H9 (cell line): ENCODE measurements around the gene MT1A. TPM values are rescaled to one million over a fixed set of nuclear protein-coding genes. Genes with fewer than 3 reads are reported as not detected.

Source experiments
- DNase-seq: peaks from one replicate; pipeline ENCODE4 v3.0.0-alpha.2; 2017
- H2AFZ ChIP-seq: one replicate; pipeline ENCODE4 v1.6.1; 2013; ENCODE audit warnings: mild to moderate bottlenecking, low read length, control low read depth, moderate library complexity
- H2AK5ac ChIP-seq: 2 replicates; pipeline ENCODE4 v1.6.1; 2013; ENCODE audit warnings: low read length, control low read depth, mixed read lengths; ENCODE audit not compliant: insufficient read length
- H2BK120ac ChIP-seq: one replicate; pipeline ENCODE4 v1.6.1; 2013; ENCODE audit warnings: low read depth, mild to moderate bottlenecking, low read length, control low read depth, inconsistent platforms; ENCODE audit not compliant: poor library complexity, severe bottlenecking
- H2BK12ac ChIP-seq: 2 replicates; pipeline ENCODE4 v1.6.1; 2013; ENCODE audit warnings: low read length, control low read depth, mixed read lengths, low read depth; ENCODE audit not compliant: insufficient read length
- H2BK15ac ChIP-seq: 2 replicates; pipeline ENCODE4 v1.6.1; 2013; ENCODE audit warnings: low read depth, low read length, control low read depth
- H2BK20ac ChIP-seq: one replicate; pipeline ENCODE4 v1.6.1; 2013; ENCODE audit warnings: low read depth, mild to moderate bottlenecking, low read length, control low read depth, inconsistent platforms; ENCODE audit not compliant: poor library complexity, severe bottlenecking
- H2BK5ac ChIP-seq: 2 replicates; pipeline ENCODE4 v1.6.1; 2013; ENCODE audit warnings: low read length, control low read depth, mixed read lengths; ENCODE audit not compliant: insufficient read length
- H3K14ac ChIP-seq: 2 replicates; pipeline ENCODE4 v1.6.1; 2013; ENCODE audit warnings: low read length, control low read depth; ENCODE audit not compliant: insufficient read depth
- H3K18ac ChIP-seq: 2 replicates; pipeline ENCODE4 v1.6.1; 2013; ENCODE audit warnings: low read depth, mild to moderate bottlenecking, mixed read lengths, low read length, control low read depth; ENCODE audit not compliant: insufficient read length
- H3K23ac ChIP-seq: 2 replicates; pipeline ENCODE4 v1.6.1; 2013; ENCODE audit warnings: low read length, control low read depth, mixed read lengths, low read depth; ENCODE audit not compliant: insufficient read length
- H3K23me2 ChIP-seq: 2 replicates; pipeline ENCODE4 v1.6.1; 2013; ENCODE audit warnings: low read depth, mild to moderate bottlenecking, mixed read lengths, low read length, control low read depth; ENCODE audit not compliant: insufficient read length, poor library complexity, severe bottlenecking
- H3K27ac ChIP-seq: 2 replicates; pipeline ENCODE4 v1.5.1; 2013; ENCODE audit warnings: low read length, control low read depth, mixed read lengths, low read depth; ENCODE audit not compliant: insufficient read length
- H3K27me3 ChIP-seq: 2 replicates; pipeline ENCODE4 v1.6.1; 2013; ENCODE audit warnings: low read length, control low read depth, inconsistent platforms; ENCODE audit not compliant: insufficient read depth
- H3K4ac ChIP-seq: 2 replicates; pipeline ENCODE4 v1.6.1; 2013; ENCODE audit warnings: low read depth, mild to moderate bottlenecking, control low read depth, inconsistent platforms, low read length, moderate library complexity
- H3K4me1 ChIP-seq: 2 replicates; pipeline ENCODE4 v1.6.1; 2013; ENCODE audit warnings: low read length, control low read depth, inconsistent platforms; ENCODE audit not compliant: insufficient read depth
- H3K4me2 ChIP-seq: 2 replicates; pipeline ENCODE4 v1.6.1; 2013; ENCODE audit warnings: low read length, control low read depth, mixed read lengths; ENCODE audit not compliant: insufficient read length, insufficient read depth
- H3K56ac ChIP-seq: 2 replicates; pipeline ENCODE4 v1.6.1; 2013; ENCODE audit warnings: low read depth, mild to moderate bottlenecking, mixed read lengths, low read length, control low read depth; ENCODE audit not compliant: insufficient read length
- H3K79me1 ChIP-seq: 2 replicates; pipeline ENCODE4 v1.6.1; 2013; ENCODE audit warnings: low read depth, mild to moderate bottlenecking, moderate library complexity, low read length, control low read depth, inconsistent platforms; ENCODE audit not compliant: insufficient read depth, poor library complexity, severe bottlenecking
- H3K79me2 ChIP-seq: 2 replicates; pipeline ENCODE4 v1.6.1; 2013; ENCODE audit warnings: low read length, control low read depth, inconsistent platforms; ENCODE audit not compliant: insufficient read depth
- H3K9ac ChIP-seq: 2 replicates; pipeline ENCODE4 v1.6.1; 2013; ENCODE audit warnings: low read length, control low read depth, mixed read lengths; ENCODE audit not compliant: insufficient read length; ENCODE audit errors: extremely low read depth
- H3K9me3 ChIP-seq: one replicate; pipeline ENCODE4 v1.6.1; 2013; ENCODE audit warnings: low read depth, low read length, inconsistent platforms; ENCODE audit not compliant: control insufficient read depth
- H3T11ph ChIP-seq: one replicate; pipeline ENCODE4 v1.6.1; 2013; ENCODE audit warnings: mild to moderate bottlenecking, low read length, control low read depth, inconsistent platforms
- H4K20me1 ChIP-seq: one replicate; pipeline ENCODE4 v1.6.1; 2013; ENCODE audit not compliant: control insufficient read depth, insufficient read length, insufficient read depth
- H4K5ac ChIP-seq: 2 replicates; pipeline ENCODE4 v1.6.1; 2013; ENCODE audit warnings: low read depth, mild to moderate bottlenecking, mixed read lengths, low read length, control low read depth; ENCODE audit not compliant: insufficient read length
- H4K8ac ChIP-seq: replicated peaks from 2 replicates; pipeline ENCODE4 v1.6.1; 2013; ENCODE audit warnings: low read length, control low read depth, mixed read lengths, low read depth; ENCODE audit not compliant: insufficient read length
- H4K91ac ChIP-seq: 2 replicates; pipeline ENCODE4 v1.6.1; 2013; ENCODE audit warnings: low read depth, mild to moderate bottlenecking, moderate library complexity, mixed read lengths, low read length, control low read depth; ENCODE audit not compliant: insufficient read length
- H3K27ac Mint-ChIP-seq, 3 experiments: 2 replicates in 2 of 3; 3 replicates in 1 of 3; pipeline ENCODE4 v1.8.0; 2020 to 2021; ENCODE audit warnings: mixed read lengths in 3 of 3, mild to moderate bottlenecking in 1 of 3, moderate library complexity in 1 of 3
- H3K27me3 Mint-ChIP-seq: 2 replicates; pipeline ENCODE4 v1.8.0; 2021; ENCODE audit warnings: low read depth, mild to moderate bottlenecking, moderate library complexity, mixed read lengths
- H3K36me3 Mint-ChIP-seq, 3 experiments: 2 replicates in 2 of 3; 3 replicates in 1 of 3; pipeline ENCODE4 v1.8.0; 2020 to 2021; ENCODE audit warnings: low read depth in 3 of 3, mixed read lengths in 3 of 3; ENCODE audit not compliant: insufficient read depth in 1 of 3
- H3K4me1 Mint-ChIP-seq, 2 experiments: 2 replicates each; pipeline ENCODE4 v1.8.0; 2020; ENCODE audit warnings: mixed read lengths in 2 of 2
- H3K4me3 Mint-ChIP-seq, 2 experiments: 2 replicates in 1 of 2; 3 replicates in 1 of 2; pipeline ENCODE4 v1.8.0; 2020 to 2021; ENCODE audit warnings: mild to moderate bottlenecking in 2 of 2, mixed read lengths in 2 of 2, moderate library complexity in 1 of 2
- H3K9me3 Mint-ChIP-seq, 2 experiments: 2 replicates in 1 of 2; 3 replicates in 1 of 2; pipeline ENCODE4 v1.8.0; 2020; ENCODE audit warnings: mild to moderate bottlenecking in 2 of 2, mixed read lengths in 2 of 2, moderate library complexity in 1 of 2
- WGBS: extraction: QIAGEN DNeasy Blood & Tissue Kit; methylation state at CpG from one replicate; pipeline ENCODE4 v1.1.7; 2013; ENCODE audit warnings: missing lambda C conversion rate, low lambda C conversion rate, mixed read lengths; ENCODE audit not compliant: insufficient read length; ENCODE audit errors: extremely low coverage; 5-methylcytosine and 5-hydroxymethylcytosine counted together
- total RNA-seq: library from RNA; stranded (reverse); gene quantifications from 2 replicates; pipeline ENCODE4 v1.2.1, GENCODE V29; 2021
- TF ChIP-seq, protein P1 (sequence below): fragments of 200-600 bp; sonication (generic); conservative IDR thresholded peaks from 3 replicates; pipeline ENCODE4 v1.8.0; 2021; ENCODE audit warnings: antibody characterized with exemption, mild to moderate bottlenecking

Gene MT1A
- total RNA-seq, 1 experiment from 2014 or later: not detected

DNA sequence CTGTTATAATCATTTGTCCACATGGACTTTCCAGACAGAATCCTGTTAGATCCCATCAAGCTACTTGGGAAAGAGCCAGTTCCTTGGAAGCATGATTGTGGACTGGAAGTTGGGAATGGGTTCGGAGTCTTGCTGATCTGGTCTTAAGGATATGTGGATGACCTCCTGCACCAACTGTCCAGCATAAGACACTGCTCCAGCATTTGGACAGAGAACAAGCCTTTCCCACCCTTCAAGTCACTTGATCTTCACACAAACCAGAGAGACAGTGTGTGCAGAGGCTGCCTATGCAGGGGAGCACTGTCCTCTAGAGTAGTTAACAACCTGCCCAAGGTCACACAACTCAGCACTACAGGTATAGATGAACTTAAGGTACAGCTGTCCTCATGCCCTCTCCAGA lies 7.4 kb downstream of the MT1A start:
- no peak overlapping the region for H2BK15ac ChIP-seq
- H2AK5ac ChIP-seq: no peak overlapping the region
- no peak overlapping the region for H3K4me3 Mint-ChIP-seq
- no peak overlapping the region for H3K23ac ChIP-seq
- H2BK120ac ChIP-seq: no peak overlapping the region
- H4K5ac ChIP-seq: no peak overlapping the region
- DNase-seq: no peak
- H2BK12ac ChIP-seq: no peak overlapping the region
- no peak overlapping the region for H3K4me2 ChIP-seq
- H3K23me2 ChIP-seq: no peaks in the 10 kb centered on the region
- no peak overlapping the region for H3K27ac Mint-ChIP-seq
- TF ChIP-seq, protein P1, sequence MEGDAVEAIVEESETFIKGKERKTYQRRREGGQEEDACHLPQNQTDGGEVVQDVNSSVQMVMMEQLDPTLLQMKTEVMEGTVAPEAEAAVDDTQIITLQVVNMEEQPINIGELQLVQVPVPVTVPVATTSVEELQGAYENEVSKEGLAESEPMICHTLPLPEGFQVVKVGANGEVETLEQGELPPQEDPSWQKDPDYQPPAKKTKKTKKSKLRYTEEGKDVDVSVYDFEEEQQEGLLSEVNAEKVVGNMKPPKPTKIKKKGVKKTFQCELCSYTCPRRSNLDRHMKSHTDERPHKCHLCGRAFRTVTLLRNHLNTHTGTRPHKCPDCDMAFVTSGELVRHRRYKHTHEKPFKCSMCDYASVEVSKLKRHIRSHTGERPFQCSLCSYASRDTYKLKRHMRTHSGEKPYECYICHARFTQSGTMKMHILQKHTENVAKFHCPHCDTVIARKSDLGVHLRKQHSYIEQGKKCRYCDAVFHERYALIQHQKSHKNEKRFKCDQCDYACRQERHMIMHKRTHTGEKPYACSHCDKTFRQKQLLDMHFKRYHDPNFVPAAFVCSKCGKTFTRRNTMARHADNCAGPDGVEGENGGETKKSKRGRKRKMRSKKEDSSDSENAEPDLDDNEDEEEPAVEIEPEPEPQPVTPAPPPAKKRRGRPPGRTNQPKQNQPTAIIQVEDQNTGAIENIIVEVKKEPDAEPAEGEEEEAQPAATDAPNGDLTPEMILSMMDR: no peak
- no peaks in the 10 kb centered on the region for H3K4me1 ChIP-seq
- H3K9me3 Mint-ChIP-seq: no peaks in the 10 kb centered on the region; a peak in 1 of 5 replicates
- H2BK5ac ChIP-seq: no peak overlapping the region
- H3K27me3 Mint-ChIP-seq: peaks cover 95% of the 10 kb centered on the region
- no CpG with 5 or more reads among the region's 1 CpG for WGBS
- H2AFZ ChIP-seq: no peak overlapping the region
- no peaks in the 10 kb centered on the region for H3K79me2 ChIP-seq
- H3K79me1 ChIP-seq: no peaks in the 10 kb centered on the region
- H3K4ac ChIP-seq: no peak overlapping the region
- no peak overlapping the region for H4K8ac ChIP-seq
- H3K56ac ChIP-seq: no peak overlapping the region
- peaks cover 59% of the 10 kb centered on the region; the same call in 1 of the 2 replicates for H3K27me3 ChIP-seq
- no peaks in the 10 kb centered on the region for H3K36me3 Mint-ChIP-seq
- no peaks in the 10 kb centered on the region for H3K9me3 ChIP-seq
- H3K18ac ChIP-seq: no peak overlapping the region
- peaks cover 16 to 29% of the 10 kb centered on the region in 2 experiments for H3K4me1 Mint-ChIP-seq
- no peak overlapping the region for H3K9ac ChIP-seq
- H3T11ph ChIP-seq: no peak overlapping the region
- no peak overlapping the region for H4K91ac ChIP-seq
- H3K27ac ChIP-seq: no peak overlapping the region
- no peak overlapping the region for H2BK20ac ChIP-seq
- H4K20me1 ChIP-seq: no peaks in the 10 kb centered on the region
- no peak overlapping the region for H3K14ac ChIP-seq
